GM12874 (cell line): ENCODE measurements around the gene MAMLD1.

ENCODE experiments used
- CTCF ChIP-seq: IDR thresholded peaks from 2 replicates; pipeline ENCODE4 v1.5.1; 2011; ENCODE audit warnings: low read depth, mild to moderate bottlenecking, control low read depth, low read length, moderate library complexity; ENCODE audit not compliant: insufficient read depth

Gene MAMLD1

GRCh38 chrX:150454508-150455214 is 91.5 kb downstream of the MAMLD1 start:
- TF ChIP-seq CTCF = no peak

GRCh38 chrX:150455215-150455608 is 92.1 kb downstream of the MAMLD1 start:
- no peak for TF ChIP-seq CTCF

- TF ChIP-seq CTCF = no peak
Observed at GRCh38 chrX:150456466-150456865, 93.3 kb downstream of the MAMLD1 start.

GRCh38 chrX:150456941-150457340 is 93.8 kb downstream of the MAMLD1 start:
- no peak for TF ChIP-seq CTCF

GRCh38 chrX:150459196-150459595 is 96.1 kb downstream of the MAMLD1 start:
- no peak for TF ChIP-seq CTCF

- TF ChIP-seq CTCF = no peak
Observed at GRCh38 chrX:150460063-150460462, 96.9 kb downstream of the MAMLD1 start.

GRCh38 chrX:150460781-150461180 is 97.7 kb downstream of the MAMLD1 start:
- TF ChIP-seq CTCF = no peak

GRCh38 chrX:150463566-150463965 is 100.4 kb downstream of the MAMLD1 start:
- no peak for TF ChIP-seq CTCF
